GM19328 (cell line): Measurements from ENCODE around the gene ZNF407.
A peak's percentile ranks its signal among the peaks of the same experiment; 100 is the strongest.

Experiments used
- ATAC-seq: cut with Tn5 transposase; IDR thresholded peaks from one replicate; pipeline ENCODE4 v1.9.1; 2021; ENCODE audit warnings: mild to moderate bottlenecking, moderate library complexity; ENCODE audit not compliant: unreplicated experiment

The ZNF407 gene

DNA sequence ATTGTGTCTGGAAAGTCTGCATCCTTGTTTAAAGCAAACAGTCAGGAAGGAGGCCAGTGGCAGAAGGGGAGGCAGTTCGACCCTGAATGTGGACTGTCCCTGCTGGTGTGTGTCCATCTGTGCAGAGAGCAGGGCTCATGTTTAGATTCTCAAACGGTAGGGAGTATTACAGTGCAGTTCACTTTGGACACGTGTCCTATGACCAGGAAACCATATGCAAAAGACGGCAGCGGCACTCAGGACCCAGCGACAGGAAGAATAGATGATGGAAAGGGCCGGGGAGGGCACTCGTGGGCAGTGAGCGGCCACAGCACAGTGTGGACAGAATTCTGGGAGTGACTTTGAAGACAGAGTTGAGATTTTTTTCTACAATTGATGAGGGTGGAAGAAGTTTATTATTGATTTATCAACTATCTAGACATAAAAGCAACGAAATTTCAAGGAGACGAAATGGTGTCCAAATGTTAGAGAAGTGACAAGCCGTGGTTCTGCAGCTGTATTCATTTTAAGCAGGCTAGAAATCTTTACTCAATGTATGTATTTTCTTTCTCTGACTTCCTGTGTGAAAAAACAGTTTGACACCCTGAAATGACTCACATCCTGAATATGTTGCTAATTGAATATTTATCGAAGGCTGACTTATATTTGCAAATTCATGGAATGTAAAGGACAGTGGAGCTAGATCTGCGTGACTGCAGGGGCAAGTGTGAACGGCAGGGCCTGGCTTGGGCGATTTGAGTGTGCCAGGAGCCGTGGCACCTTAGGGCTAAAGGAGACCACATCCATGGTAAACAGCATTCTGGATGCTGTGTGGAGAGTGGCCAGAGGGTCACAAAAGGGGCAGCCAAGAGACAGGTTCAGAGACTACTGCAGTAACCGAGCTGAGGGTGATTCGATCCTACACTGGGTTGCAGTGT lies 397.1 kb downstream of the ZNF407 start:
- peak; percentile 72 for ATAC-seq

DNA sequence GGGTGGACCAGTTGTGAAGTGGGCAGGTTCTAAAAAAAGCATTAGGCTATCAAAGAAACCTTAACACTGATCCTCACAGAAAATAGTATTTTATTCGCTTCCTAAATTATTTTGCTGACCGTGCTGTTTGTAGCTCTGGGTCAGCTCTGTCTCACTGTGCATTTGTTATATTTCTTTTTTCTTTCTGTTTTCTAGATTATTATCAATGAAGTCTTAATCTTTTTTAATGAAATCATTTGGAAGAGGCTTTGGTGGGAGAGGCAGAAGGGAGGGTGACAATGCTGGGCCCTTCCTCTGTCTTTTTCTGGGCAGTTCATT lies 397.7 kb downstream of the ZNF407 start:
- ATAC-seq, result no peak

DNA sequence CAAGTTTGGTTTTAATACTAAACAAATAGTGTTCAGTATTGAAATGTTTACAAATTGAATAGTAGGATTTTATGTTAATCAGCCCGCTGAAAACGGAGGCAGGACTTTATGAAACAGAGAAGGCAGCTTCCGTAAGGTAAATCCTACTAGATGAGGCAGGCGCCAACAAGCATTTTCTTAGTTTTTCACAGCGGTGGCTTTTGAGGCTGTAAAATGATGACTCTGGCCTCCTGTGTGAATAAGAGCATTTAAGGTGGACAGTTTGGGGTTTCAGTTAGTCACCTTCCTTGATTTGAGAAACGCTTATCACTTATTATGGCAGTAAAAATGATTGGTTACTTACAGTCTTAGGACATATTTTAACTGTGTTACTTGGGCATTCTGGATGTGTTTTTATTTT lies 398.4 kb downstream of the ZNF407 start:
- no peak for ATAC-seq

DNA sequence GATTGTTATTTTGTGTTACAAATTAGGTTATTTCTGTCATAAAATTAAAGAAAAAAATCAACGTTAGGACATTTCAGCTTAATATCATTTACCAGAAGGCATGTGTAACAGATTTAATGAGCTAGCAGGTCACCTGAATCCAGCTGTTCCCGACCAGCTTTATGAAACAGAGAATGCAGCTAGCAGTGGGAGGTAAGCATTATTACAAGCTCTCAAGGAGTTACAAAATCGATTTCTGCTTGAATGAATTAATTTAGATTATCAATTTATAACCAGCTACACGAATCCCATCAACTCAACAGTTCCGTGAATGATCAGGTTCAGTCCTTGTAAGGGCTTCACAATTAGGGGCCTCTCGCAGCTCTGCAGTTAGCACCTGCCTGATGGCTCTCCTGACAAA lies 399.3 kb downstream of the ZNF407 start:
- ATAC-seq, result no peak

DNA sequence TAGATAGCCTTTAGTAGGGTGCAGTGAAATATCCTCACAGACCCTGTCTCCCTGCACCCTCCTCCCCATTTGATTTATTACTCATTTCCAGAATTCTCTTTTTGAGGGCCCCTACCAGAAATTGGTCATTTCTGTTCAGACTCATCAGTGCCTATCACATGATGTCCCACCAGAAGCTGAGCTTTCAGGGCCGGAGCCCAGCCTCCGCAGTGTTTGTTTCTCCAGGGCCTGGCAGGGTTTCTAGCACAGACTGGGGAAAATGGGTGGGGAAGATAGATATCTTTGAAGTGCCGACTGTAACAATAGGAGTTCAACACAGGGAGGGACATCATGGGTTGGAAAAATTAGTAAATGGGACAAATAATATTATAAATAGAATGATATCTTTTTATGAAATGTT lies 403.2 kb downstream of the ZNF407 start:
- no peak for ATAC-seq

DNA sequence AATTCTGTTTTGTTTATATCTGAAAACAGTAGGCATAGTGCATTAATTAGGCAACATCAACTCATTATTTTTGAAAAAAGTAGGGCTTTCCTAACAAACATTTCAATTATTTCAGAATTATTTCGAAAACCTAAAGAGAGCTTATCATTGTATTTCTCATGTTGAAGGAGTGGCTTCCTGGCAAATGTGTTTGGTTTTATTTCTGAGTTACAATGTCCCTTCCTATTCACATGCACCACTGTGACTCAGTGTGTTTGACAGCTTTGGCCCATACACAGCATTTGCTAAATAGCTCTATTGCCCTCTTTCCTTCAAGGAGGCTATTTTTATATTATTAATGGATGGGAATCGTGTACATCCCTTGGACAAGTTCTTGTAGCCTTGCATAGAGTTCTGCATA lies 405.4 kb downstream of the ZNF407 start:
- ATAC-seq, result no peak

DNA sequence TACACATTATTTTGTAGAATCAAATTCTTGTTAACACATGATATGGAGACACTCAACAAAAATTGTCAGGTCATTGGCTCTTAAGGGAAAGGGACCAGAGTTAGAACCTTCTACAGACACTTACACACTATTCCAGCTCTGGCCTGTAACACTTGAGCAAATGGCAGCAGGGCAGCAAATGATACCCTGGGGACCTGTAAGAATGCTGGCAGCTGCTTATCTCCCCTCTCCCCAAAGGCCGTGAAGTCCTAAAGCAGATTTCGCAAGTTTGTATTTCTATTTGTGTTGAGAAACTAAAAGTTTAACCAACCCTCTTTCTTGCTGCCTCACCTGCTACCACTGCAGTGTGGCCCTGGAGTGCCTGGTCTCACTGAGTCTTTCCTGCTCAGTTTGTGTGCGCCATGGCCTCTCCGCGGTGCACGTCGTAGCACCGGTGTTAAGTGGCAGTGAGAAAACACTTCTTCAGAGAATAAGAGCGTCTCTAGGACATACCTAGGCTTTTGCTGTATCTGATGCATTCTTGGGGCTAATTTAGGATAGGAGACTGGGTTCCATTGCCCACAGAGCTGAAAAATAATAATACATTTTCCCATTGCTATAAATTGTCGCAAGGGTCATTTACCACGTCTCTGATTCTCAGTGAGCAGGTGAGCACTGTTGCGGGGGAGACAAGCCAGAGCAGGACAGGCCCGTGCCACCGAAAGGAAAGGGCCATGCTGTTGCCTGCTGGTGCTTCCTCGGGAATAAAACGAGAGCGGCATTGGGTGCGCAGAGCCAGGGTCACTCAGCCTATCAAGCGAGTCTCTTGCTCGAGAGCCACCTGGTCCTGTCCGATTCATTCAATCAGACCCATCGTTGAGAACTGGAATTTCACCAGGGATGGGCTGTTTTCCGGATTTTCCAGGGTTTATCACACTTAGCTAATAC lies 406.4 kb downstream of the ZNF407 start:
- no peak for ATAC-seq

DNA sequence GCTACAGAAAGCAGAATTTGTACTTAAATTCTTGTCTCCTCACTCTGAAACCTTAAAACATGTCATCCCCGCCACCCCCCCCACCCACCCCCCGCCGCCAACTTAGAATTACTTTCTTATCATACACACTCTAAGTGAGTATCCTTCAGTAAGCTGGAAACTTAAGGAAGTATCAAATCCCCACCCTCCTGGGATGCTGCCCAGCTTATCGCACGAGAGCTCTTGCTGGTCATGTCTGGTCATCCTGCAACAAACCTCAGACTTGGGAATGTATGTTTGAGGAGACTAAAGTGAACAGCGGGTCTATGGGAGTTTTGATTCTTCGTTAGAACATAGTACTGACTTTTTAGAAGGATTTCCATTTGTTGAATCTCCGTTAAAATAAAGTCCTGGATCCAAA lies 408.0 kb downstream of the ZNF407 start:
- ATAC-seq, result no peak

DNA sequence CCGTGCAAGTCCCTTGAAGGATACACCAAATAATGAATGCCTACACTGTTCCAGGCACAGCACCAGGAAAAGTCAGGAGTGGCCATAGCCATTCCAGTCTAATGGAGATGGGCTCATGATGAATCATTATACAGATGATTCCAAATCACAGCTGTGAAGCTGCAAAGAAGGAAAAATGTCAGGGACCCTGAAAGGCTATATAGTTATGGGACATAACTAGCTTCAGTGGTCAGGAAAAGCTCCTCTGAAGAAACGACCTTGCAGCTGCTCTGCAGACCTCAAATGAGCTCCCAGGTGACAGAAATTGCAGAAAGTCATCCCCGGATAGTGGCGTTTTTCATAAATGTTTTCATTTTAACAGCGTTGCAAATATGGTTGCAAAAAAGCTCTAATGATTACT lies 410.5 kb downstream of the ZNF407 start:
- ATAC-seq, result no peak

DNA sequence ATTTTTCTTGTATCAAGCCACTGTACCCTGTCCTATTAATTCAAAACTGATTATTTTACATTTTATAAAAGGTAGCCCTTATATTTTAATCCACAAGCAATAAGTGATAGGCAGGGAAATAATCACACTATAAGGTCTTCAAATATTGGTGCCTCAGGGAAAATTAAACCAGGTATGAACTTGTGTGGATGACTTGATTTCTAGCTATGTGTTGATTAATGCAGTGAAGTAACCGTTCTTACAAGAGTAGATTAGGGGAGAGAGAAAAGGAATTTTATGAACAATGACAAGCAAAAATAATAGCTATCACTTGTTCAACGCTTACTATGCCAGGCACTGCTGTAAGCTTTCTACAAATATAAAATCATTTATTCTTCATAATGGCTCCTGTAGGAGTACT lies 411.6 kb downstream of the ZNF407 start:
- no peak for ATAC-seq

DNA sequence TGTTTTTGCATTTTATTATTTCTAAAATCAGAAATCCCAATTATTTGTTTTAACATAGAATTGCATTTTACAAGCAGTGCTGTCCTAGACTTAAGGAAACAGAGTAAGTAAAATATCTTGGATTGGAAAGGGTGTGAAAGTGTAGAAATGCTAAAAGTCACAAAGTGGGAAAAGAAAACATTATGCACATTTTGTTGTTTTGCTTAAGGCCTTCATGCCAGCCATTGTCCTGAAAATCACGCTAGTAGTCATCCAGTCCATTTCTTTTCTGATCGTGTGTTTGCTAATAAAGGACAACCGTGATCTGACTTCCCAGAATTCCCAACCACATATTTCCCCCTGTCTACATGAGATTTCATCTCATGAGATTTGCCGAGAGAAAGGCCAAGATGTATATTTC lies 412.2 kb downstream of the ZNF407 start:
- no peak for ATAC-seq

DNA sequence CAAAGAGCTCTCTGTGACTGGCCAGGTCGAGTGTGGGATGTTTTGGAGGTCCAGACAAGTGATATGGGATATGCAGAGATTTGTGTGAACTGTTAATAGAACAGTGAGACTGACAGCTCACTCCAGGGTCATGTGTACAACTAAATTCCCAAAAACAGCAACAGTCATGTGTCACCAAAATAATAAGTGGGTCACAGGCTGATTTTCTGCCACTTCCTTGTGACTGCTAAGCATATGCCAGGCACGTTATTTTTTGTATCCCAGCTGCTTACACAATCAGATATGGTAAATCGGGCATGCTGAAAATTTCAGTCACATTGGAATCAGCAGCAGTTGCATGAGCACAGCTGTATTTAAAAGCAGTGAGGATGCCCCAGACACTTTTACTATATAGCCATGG lies 412.6 kb downstream of the ZNF407 start:
- no peak for ATAC-seq

DNA sequence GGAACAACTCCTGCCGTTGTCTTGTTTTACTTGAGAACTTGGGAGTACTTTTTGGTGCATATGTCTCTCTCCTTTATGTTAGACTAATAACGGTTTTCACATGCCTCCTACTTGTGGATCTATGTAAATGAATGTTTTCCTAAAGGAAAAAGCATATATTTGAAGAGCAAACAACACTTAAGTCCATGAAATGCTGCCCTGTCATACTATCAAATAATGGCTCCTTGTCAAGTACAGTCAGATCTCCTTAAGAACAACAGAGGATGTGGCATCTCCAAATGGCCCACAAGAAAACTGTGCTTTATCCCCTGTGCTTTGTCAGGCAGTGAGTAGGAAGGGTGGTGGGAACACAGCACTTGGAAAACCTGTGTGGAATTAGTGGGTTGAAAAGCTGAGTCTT lies 413.0 kb downstream of the ZNF407 start:
- no peak for ATAC-seq

DNA sequence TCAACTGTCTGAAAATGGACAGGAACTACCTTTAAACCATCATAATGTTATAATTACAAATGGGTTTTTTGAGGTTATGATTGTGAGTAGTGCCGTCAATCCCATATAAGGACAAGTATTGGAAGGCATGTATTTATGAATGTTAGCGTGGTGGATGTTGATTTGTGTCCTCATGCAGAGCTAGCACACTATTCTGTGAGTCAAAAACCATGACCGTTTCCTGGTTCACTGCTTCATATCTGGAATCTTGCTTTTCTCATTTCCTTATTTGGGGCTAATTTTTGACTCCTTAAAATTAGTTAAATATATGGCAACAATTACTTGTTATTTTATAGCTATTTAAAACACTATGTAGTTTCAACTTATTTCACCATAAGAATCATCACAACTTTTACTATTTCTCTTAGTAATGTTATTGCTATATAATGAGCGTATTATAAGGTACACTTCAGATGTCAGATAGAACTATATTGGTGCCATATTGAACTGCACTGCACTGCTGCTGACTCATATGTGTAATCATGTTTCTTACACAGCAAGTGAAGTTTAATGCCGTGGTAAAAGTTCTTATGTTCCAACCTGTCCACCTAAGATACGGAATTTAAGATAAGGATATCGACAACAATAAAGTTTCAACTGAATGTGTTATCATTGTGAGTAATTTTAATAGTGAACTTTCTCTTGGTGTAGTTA lies 418.5 kb downstream of the ZNF407 start:
- peak; percentile 77 for ATAC-seq

DNA sequence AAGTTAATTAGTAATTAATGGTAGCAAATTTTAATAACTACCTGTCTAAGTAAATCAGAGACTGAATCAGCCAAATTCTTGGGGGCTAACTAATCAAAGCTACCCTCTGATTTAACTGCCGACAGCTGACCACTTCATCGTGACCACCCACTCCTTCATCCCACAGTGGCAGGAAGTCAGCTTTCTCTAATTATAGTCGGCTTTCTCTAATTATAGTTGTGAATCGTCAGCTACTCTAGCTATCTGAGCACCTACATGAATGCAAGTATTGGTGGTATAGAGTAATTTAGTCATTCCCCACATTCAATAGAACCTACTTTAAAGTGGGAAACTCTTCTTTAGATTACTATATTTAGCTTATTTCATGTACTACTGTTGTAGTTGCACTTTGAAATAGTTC lies 425.8 kb downstream of the ZNF407 start:
- ATAC-seq, result no peak

DNA sequence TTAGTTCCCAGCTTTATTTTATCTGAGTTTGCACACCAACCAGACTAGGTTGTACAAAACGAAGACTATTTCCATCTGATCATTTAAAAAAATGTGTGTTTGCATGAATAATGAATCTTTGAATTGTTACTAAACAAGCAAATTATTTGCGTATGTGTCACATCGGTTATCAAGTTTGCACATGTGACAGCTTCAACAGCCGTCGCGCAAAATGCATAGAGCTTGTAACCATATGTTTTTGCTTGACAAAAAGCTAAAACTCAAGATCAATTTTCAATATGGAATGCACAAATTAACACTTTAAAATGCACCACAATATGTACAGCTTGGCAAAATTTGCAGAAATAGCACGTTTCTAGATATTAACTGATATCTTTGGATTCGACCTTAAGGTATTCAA lies 427.2 kb downstream of the ZNF407 start:
- no peak for ATAC-seq

DNA sequence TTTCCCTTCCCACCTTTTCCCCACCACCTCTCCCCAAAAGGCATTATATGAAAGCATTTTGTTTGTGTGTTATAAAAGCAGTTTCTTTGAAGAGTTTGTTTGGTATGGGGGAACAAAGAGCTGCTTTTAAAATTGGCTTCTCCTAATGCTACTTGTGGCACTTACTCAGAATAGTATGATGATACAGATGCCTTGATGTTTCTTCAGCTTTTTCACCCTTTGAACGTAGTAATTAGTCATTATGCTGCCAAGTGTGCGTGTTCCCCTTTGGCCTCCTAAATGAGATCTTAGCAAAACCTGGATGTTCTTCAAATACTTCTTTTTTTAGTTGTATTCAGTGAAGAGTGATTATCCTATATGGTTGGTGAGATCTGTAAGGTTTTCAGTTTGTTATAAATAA lies 427.9 kb downstream of the ZNF407 start:
- no peak for ATAC-seq

DNA sequence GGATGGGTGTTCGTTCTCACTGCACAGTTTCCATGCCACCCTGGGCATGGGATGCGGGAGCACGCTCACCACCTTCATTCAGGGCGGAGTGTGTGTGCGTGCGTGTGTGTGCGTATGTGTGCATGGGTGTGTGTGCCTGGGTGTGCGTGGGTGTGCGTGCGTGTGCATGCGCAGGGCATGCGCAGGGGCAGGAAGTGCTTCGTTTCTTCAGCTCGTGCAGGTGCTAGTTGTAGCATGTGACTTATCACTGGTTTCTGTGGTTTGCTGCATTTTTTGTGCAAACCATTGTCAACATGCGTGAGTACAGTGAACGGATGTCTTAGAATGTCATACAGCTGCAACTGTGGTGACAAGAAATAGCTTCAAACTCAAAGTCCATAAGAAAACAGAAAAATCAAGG lies 431.8 kb downstream of the ZNF407 start:
- no peak for ATAC-seq

DNA sequence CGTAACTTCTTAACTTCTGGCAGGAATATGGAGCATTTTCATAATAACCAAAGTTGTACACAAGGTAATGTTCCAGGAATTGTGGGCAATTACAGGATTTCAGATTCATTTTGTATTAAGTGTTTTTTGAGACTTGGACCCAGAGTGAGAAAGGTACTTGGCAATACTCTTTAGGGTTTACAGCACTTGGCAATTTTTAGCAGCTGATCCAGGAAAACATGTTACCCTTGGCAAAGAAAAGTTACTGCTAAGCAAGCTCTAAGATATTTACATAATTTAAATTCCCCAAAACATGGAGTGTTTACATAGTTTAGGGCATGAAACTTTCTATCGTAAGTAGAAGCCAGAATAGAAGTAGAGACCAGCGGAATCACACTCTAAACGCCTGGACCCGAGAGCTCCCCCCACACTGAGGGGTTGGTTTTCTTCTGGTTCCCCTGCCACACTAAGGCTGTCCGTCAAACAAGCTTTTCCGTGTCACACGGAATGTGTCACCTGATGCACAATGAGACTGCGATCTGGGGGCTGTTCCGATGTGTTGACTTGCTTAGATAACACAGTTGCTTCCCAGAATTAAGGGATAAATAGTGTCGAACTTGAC lies 434.1 kb downstream of the ZNF407 start:
- no peak for ATAC-seq

DNA sequence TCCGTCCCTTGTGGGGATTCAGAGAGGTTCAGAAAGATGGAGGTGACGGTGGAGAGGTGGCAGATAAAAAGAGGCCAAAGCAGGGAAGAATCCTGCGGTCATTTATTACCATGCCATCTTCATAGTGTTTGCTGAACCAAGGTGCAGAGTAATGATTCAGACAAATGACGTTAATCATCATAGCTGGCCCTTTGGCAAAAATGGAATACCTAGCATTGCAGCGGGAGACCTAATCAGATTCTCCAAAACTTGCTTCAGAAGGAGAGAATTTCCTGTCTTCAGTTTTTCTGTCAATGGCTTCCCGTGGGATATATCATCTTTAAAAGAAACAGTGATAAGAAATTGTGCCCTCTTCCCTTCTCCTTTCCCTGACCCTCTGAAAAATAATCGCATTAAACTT lies 435.8 kb downstream of the ZNF407 start:
- ATAC-seq, result no peak

DNA sequence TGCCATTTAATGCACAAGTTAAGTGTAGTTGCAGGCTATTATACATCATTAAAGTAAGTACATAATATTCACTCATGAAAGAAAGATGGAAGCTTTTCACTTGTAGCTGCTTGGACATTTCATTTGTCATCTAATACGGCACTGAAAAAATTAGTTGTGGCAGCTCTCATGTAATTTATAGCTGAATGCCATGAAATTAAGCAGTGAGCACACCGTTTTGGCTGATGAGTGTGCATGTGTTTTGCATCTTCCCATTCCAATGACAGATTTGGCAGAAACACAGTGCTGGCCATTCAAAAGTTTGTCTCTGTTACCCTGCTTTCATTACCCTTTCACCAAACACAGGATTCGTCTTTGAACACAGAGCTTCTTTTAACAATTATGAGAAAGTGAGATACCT lies 437.3 kb downstream of the ZNF407 start:
- ATAC-seq, result no peak
